NCI-H460 (cell line): ENCODE results near the gene YTHDF2. TPM values are rescaled to one million over a fixed set of nuclear protein-coding genes. Genes with fewer than 3 reads are reported as not detected.

ENCODE experiments used
- DNase-seq: peaks from one replicate; pipeline ENCODE4 v3.0.0-alpha.2; 2016; ENCODE audit warnings: low read depth; ENCODE audit errors: extremely low read depth
- small RNA-seq, 2 experiments: library from RNA; depleted of rRNA; stranded (forward); fragments of <200 nt; gene quantifications; one replicate each; pipeline ENCODE3, GENCODE V24; 2014
- total RNA-seq: library from RNA; depleted of rRNA; stranded (reverse); fragments of >200 nt; shearing (Covaris generic); gene quantifications from 2 replicates; pipeline ENCODE4 v1.2.3, GENCODE V29; 2014; rRNA removed

Gene YTHDF2
- total RNA-seq, 1 experiment from 2014 or later, result 47.1 TPM

DNA sequence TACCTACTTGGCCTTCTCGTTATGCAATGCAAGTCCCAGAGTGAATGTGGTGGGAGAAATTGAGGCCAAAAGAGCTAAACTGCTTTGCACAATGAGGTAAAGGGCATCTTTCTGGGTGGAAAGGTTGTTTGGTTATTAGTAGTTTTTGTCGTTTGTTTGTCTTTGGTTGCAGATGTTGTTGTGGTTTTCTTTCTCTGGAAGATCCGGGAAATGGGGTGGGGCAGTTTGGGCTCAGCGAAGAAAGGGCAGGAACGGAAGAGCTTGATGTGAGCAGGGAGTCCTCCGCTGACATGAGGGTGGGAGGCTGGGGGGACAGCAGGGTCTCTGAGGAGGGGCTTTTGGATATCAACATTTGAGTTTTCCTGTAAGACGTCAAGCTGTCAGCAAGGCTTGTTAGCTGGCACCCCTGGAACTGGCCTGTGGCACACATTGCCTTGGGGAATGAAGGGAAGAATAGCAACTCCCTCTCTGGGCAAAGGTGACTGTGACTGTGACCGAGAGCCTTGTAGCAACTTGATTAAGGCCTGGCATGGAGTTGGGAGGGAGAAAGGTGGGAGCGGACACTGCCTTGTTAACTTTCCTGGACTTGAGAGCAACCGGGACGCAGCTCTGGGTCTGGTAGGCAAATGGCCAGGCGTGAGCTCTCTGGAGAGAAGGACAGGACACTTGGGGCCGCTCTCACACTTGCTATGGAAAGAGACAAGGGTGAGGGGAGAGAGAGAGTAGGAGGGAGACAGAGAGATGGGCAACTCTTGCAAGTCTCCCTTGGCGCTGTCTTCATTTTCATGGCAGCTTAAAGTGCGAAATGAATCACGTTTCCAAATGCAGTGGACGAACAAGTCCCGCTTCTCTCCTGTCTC, 59.8 kb downstream of the YTHDF2 start:
- DNase-seq, result no peak

DNA sequence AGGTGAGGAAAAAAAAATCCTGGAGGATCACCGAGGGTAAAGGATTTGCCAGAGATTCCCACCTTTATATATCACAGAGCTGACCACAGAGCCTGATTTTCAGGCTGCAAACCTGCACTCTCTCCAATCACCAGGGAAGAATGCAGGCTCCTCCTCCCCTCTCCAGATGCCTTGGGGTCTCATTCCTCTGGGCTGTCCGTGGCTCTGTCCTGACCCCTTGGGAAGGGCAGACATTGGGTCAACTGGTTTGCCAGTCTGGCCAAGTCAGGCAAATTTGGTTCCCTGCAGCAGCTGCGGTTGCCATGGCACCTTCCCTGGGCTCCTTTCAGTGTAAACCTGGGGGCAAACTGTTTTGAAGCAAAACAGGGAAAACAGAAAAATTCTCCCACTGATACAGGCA, 63.6 kb downstream of the YTHDF2 start:
- DNase-seq, result no peak

DNA sequence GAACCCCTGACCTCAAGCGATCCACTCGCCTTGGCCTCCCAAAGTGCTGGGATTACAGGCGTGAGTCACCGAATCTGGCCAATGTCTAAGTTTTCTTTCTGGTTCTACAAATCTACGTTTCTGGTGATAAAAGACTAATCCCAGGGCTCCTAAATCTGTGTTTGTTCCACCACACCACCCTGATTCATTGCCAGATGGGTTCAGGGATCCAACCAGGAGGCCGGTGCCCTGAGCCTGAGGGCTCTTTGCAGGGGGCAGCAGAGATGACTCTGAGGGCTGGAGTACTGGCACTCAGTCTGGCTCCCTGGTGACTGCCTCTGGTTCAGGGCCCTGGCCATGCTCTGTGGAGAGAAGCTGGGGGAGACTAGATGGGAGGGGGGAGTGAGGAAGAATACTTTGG, 64.7 kb downstream of the YTHDF2 start:
- no peak for DNase-seq

DNA sequence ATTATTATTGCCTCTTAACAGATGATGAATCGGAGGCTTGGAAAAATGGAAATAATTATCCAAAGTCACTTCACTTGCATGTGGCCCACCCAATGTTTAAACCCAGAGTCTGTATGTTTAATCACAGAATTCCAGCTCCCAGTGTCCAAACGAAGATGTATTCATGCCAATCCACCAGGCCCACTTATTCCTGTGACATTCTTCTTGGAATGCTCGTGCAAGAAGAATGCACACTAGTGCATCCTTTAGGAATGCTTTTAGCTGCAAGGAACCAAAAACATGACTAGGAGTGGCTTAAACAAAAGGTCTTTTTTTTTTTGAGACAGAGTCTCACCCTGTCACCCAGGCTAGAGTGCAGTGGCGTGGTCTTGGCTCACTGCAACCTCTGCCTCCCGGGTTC, 66.3 kb downstream of the YTHDF2 start:
- no peak for DNase-seq

DNA sequence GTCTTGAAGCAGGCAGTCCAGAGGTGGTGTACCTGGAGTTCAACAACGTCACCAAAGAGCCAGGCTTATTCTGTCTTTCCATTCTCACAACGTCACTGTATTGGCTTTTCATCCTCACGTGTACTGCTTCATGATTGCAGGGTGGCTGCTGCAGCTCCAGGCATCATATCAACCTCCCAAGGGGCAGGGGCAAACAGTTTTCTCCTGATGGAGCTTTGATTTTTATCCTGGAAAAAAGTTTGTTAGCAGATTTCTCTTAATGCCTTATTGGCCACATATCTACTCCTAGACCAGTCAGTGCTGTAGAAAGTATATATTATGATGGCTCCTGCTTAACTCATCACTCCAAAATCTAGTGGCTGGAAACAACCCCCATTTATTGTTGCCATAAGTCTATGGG, 66.9 kb downstream of the YTHDF2 start:
- no peak for DNase-seq

DNA sequence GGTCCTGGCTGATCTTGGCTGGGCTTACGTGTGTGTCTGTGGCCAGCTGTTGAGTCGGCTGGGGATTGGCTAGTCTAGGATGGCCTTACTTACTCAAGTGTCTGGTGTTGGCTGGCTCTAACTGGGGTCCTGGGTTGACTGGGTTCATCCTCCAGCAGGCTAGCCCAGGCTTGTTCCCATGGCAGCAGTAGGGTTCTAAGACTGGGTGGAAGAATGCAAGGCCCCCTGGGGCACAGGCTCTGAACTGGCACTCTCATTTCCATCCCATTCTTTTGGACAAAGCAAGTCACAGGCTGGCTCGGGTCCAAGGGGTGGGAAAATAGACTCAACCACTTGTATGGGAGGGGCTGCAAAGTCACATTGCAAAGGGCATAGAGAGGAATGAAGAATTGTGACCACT, 67.3 kb downstream of the YTHDF2 start:
- no peak for DNase-seq

DNA sequence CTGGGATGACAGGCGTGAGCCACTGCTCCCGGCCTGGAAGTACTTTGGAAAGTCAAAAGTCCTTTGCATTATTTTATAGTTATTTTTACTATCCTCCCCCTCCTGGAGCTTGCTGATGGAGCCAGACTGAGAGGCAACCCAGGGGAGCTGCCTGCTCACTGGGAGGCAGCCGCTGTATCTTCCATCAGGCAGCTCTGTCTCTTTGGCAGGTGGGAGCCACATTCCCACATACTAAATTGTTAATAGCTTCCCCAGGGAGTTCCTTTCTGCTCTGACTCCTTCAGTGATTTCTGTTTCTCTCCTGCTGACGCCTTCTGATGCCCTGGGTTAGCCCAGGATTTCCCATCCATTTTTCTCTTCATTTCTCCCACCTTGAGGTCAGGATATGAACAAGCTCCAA, 70.3 kb downstream of the YTHDF2 start:
- DNase-seq, result no peak

DNA sequence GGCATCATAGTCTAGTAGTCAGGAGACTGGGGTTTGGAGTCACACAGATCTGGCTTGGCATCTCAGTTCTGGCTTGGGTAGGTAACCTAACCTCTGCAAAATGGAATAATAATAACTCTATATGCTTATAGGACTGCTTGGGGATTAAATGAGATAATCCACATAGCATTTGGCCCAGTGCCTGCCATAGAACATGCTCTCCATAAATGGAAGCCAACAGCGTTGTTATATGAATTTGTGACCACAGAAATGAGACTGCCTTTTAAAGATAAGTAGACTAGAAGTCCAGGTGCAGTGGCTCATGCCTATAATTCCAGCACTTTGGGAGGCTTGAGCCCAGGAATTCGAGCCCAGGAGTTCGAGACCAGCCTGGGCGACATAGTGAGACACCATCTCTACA, 71.2 kb downstream of the YTHDF2 start:
- no peak for DNase-seq

DNA sequence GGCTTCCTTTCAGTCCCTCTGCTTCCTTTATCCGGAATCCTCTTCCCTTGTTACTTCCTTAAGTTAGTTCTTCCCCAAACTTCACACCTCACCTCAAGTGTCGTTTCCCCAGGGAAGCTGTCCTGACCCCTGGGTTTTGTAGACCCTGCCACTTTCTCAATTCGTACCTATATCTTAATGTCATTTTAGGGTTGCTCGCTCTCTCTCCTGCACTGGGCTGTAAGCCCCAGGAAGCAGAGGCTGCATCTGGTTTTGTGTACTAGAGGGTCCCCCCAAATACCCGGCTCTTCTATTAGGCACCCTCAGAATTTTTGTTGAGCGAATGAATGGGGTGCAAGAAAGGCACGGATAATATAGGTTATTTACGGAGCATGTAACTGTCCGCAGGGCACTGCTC, 74.6 kb downstream of the YTHDF2 start:
- DNase-seq, result no peak

DNA sequence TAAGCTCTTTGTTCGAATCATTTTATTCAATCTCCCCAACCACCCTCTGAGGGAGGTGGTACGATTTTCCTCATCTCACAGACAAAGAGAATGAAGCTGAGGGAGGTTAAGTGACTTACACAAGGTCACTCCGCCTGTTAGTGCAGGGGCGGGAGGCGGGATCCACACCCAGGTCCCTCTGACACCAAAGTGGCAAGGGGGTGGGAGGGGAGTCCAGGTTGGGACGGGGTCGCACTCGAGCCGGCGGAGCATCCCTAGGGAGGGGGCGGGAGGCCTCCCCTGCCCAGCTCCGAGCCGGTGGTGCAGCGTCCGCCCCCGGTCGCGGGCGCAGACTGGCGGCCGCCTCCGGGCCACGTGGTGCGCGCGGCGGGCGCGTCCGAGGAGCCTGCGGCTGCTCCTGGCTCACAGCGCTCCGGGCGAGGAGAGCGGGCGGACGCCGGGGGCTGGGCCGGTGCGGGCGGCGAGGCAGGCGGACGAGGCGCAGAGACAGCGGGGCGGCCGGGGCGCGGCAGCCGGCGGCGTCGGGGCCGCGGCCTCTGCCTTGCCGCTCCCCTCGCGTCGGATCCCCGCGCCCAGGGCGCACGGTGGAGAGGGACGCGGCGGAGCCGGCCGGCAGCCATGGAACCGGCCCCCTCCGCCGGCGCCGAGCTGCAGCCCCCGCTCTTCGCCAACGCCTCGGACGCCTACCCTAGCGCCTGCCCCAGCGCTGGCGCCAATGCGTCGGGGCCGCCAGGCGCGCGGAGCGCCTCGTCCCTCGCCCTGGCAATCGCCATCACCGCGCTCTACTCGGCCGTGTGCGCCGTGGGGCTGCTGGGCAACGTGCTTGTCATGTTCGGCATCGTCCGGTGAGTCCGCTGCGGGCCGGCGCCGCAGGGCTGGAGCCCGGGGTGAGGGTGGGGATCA, 75.3 kb downstream of the YTHDF2 start, which contains the start of gene OPRD1:
Gene OPRD1 (plus strand): TSS at position 405 of the 903 bp plus-strand sequence. CDS start 214 bp downstream, at position 619.
- DNase-seq, result no peak

DNA sequence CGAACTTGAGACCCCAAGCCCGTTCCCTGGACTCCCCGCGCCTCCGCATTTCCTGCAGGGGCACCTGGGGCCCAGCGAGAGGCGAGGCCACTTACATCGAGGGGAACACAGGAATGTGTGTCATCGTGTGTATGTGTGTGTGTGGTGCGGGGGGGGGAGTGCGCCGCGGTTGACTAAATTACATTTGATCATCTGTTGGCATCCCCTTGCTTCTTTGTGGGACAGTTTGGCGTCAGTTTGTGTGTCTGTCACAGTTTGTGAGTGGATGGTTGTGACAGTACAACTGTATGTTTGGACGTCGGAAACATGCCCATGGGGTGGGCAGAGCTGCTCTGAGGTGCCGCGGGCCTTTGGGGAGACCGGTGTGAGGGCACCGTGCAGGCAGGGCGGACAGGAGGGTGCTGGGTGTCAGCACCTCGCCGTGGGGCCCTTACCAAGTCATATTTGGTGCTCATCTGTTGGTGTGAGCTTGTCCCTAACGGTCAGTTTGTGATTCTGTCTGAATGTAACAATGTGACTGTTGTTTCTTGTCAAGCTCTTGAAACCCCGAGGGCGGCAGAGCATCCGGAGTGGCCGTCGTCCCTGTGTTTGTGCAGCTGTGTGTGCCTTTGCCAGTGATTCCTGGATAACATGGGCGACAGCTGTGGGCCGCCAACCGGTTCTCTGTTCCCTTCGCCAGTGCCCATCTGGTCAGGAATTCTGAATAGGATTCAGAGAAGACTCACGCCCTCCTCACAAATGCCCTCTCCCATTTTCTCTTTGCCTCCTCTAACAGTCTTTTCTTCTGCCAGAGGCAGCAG, 76.1 kb downstream of the YTHDF2 start:
- no peak for DNase-seq

DNA sequence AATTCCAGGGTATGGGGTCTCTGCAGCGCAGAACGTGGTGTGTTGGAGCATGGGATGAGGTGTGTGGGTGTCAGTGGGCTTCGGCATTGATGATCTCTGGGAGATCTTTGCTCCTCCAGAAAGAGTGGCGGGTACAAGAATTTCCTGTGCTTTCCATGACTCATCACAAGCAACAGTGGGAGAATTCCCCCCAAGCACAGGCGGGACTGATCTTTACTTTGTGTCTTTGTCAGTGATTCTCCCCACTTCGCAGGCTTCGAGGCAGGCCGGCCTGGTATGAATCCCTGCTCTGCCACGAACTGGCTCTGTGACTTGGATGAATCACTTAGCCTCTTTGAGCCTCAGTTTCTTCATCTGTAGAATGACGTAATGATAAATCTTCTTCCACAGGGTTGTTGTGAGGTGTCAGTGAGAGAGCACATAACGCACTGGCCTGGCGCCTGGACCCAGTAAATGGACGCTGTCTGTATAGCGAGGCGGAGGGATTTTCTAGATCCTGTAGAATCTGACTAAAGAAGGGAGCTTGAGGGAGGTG, 77.3 kb downstream of the YTHDF2 start:
- DNase-seq, result no peak

DNA sequence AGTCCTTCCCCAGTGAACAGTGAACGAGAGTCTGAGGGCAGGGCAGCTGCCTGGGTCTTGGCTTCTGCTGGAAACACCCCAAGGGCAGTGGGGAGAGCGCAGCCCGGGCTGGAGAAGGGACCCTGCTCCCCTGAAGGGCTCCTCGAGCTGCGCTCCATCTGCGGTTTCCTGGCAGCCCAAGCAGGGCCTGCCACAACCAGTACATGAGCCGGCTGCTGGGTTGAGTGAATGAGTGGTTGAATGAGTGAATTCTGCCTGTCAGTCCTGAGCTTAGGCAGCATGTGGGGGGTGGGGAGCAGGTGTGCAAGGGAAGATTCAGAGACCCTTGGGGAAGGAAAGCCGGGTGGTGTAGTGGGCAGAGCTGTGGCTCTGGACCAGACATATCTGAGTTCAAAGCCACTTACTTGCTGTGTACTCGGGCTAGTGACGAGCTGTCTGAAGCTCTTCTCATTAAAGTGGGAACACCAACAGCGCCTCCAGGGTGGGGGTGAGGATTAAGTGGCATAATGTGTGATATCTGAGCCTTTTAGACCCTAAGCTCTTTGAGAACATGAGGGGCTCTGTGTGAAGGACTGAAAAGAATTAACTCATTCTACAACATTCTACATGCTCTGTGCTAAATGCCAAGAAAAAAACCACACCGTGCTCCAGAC, 78.9 kb downstream of the YTHDF2 start:
- DNase-seq, result no peak

DNA sequence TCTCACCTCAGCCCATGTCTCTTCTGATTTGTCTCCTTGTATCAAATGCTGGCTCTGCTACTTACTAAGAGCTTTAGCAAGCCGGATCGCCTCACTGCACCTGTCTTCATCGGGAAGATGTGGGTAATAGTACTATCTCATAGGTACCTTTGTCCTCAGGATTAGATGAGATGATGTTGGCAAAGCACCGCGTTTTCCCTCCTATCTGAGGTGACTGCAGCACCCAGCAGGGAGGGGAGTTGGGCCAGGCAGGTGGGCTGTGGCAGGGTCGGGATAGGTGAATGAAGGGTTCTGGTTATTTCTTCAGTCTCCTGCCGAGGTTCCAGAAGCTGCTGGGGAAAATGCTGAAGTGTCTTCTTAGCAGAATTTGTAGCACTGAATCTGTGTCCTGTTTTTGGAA, 80.4 kb downstream of the YTHDF2 start:
- no peak for DNase-seq

DNA sequence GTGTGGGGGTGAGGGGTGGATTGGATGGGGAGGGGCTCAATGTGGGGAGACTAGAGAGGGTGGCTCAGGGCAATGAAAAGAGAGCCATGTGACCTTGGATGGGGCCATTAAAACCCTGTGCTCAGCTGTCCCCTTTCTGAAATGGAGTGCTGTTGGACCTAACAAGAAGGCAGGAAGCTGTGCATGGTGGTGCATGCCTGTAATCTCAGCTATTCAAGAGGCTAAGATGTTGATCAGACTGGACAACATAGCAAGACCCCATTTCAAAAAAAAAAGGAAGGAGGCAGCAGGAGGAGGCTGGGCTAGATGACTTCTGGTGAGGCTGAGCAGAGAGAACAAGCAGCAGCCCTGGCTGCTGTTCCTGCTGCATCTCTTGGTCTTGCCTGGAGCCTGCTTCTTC, 82.3 kb downstream of the YTHDF2 start:
- no peak for DNase-seq

Small RNA genes within 50 kb of the gene (small RNA-seq; reads per million reads assigned to genes)
- gene RF00422, result 0 reads per million in 2 experiments

Other genes starting within 250 kb of the YTHDF2 start
- gene RCC1, start 230.9 kb upstream of the YTHDF2 start, total RNA-seq, result 34.2 and 38.9 TPM in 2 replicates
- 11.5 and 15.4 TPM in 2 replicates for gene TRNAU1AP, start 183.9 kb upstream of the YTHDF2 start, total RNA-seq
- 0.46 and 1.4 TPM in 2 replicates for gene RAB42, start 144.7 kb upstream of the YTHDF2 start, total RNA-seq
- 33.0 and 38.4 TPM in 2 replicates for gene TAF12, start 93.9 kb upstream of the YTHDF2 start, total RNA-seq
- gene RNU11, start 88.3 kb upstream of the YTHDF2 start, total RNA-seq, result not detected in 2 replicates
- gene GMEB1, start 68.2 kb upstream of the YTHDF2 start, total RNA-seq, result 5.6 and 7.0 TPM in 2 replicates
- gene OPRD1, start 75.2 kb downstream of the YTHDF2 start, total RNA-seq, result not detected in 2 replicates
- 18.9 and 20.5 TPM in 2 replicates for gene EPB41, start 177.6 kb downstream of the YTHDF2 start, total RNA-seq